Prostate gland (tissue), 2 donors: ENCODE results near the gene FTH1. TPM values are rescaled to one million over a fixed set of nuclear protein-coding genes. Genes with fewer than 3 reads are reported as not detected.

Experiments
- DNase-seq: peaks from one replicate; pipeline ENCODE4 v3.0.0-alpha.2; 2019; ENCODE audit warnings: low spot score
- H3K27ac ChIP-seq, 2 donors: fragments of 200-600 bp; sonication (generic); 2 replicates each; pipeline ENCODE4 v1.5.1; 2017 to 2019
- H3K27me3 ChIP-seq: fragments of 200-600 bp; sonication (generic); replicated peaks from 2 replicates; pipeline ENCODE4 v1.5.1; 2019; ENCODE audit not compliant: insufficient read depth
- H3K36me3 ChIP-seq, 2 donors: fragments of 200-600 bp; sonication (generic); 1 replicate in 1 of 2; 2 replicates in 1 of 2; pipeline versions ENCODE4 v1.5.1 to v1.8.1; 2017 to 2019
- H3K4me1 ChIP-seq: fragments of 200-600 bp; sonication (generic); replicated peaks from 2 replicates; pipeline ENCODE4 v1.5.1; 2019
- H3K4me3 ChIP-seq, 2 donors: fragments of 200-600 bp; sonication (generic); 2 replicates each; pipeline ENCODE4 v1.5.1; 2017 to 2019
- H3K9me3 ChIP-seq: fragments of 200-600 bp; sonication (generic); 2 replicates; pipeline ENCODE4 v1.5.1; 2017
- CTCF ChIP-seq, 4 experiments: fragments of 200-600 bp in 2 of 4; fragments of 450-650 bp in 2 of 4; sonication (generic) in 2 of 4; IDR thresholded peaks; 1 replicate in 3 of 4; 2 replicates in 1 of 4; pipeline ENCODE4 v1.5.1; 2016 to 2019; ENCODE audit warnings: antibody characterized with exemption in 4 of 4, mild to moderate bottlenecking in 2 of 4, moderate library complexity in 2 of 4
- POLR2A ChIP-seq: fragments of 450-650 bp; IDR thresholded peaks from one replicate; pipeline ENCODE4 v1.6.1; 2016; ENCODE audit warnings: antibody characterized with exemption, mild to moderate bottlenecking
- POLR2AphosphoS5 ChIP-seq: sonication (generic); formaldehyde crosslinking; IDR thresholded peaks from one replicate; pipeline ENCODE4 v1.6.1; 2017; ENCODE audit warnings: antibody characterized with exemption
- WGBS: methylation state at CpG from one replicate; pipeline ENCODE4 v1.1.5; 2018; 5-methylcytosine and 5-hydroxymethylcytosine counted together
- intact Hi-C: fragments of 100-400 bp; cut with DNase I; formaldehyde crosslinking; loops from one replicate; pipeline ENCODE4 v1.14.2; 2022
- total RNA-seq, 2 donors: library from RNA; depleted of rRNA; stranded (reverse); fragments of >200 nt; gene quantifications; one replicate each; pipeline ENCODE4 v1.1.0, GENCODE V29; 2016

Gene FTH1
- total RNA-seq, 2 donors from 2014 or later: 1,344 to 1,560 TPM

DNA sequence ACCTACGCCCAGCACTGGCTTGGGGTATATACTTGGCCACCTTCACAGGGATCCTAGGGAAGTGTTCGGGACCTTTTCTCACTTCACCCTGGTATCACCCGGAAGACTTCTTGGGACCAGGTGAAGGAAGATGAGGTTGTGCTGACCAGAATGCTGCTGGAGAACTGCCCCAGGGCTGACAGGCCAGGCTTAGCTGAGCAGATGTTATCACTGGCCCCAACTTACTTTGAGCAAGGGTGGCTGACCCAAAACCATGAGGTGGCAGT lies 4.5 kb downstream of the FTH1 start:
- intact Hi-C loops: no loop called here
- Histone ChIP-seq H3K27me3 (no peaks in the 10 kb centered on the region), H3K36me3 (peaks cover 3 to 7% of the 10 kb centered on the region in 2 donors), H3K4me3 (no peak overlapping the region), H3K4me1 (no peaks in the 10 kb centered on the region), H3K9me3 (no peaks in the 10 kb centered on the region), H3K27ac (peak overlapping the region; percentile 17 to 24)
- DNase-seq: no peak
- no peak for TF ChIP-seq POLR2AphosphoS5
- peak; percentile 5 for TF ChIP-seq POLR2A
- TF ChIP-seq CTCF (IDR thresholded peaks at IDR 0.05): no peak
- WGBS: 90% methylated on average over 3 of the region's 3 CpGs

DNA sequence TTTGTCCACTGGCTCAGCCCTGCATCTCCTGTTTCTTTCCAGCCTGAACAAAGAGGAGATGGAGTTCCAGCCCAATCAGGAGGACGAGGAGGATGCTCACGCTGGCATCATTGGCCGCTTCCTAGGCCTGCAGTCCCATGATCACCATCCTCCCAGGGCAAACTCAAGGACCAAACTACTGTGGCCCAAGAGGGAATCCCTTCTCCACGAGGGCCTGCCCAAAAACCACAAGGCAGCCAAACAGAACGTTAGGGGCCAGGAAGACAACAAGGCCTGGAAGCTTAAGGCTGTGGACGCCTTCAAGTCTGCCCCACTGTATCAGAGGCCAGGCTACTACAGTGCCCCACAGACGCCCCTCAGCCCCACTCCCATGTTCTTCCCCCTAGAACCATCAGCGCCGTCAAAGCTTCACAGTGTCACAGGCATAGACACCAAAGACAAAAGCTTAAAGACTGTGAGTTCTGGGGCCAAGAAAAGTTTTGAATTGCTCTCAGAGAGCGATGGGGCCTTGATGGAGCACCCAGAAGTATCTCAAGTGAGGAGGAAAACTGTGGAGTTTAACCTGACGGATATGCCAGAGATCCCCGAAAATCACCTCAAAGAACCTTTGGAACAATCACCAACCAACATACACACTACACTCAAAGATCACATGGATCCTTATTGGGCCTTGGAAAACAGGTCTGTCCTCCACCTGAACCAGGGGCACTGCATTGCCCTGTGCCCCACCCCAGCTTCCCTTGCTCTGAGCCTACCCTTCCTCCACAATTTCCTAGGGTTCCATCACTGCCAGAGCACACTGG lies 5.0 kb downstream of the FTH1 start:
- intact Hi-C loops: no loop called here
- no peaks in the 10 kb centered on the region for H3K9me3 ChIP-seq
- H3K4me3 ChIP-seq: no peak overlapping the region
- peaks cover 3 to 7% of the 10 kb centered on the region in 2 donors for H3K36me3 ChIP-seq
- DNase-seq: no peak
- H3K27me3 ChIP-seq: no peaks in the 10 kb centered on the region
- TF ChIP-seq CTCF (IDR thresholded peaks at IDR 0.05) (no peak), POLR2AphosphoS5 (no peak), POLR2A (no peak)
- H3K4me1 ChIP-seq: no peaks in the 10 kb centered on the region
- peak overlapping the region; percentile 17 to 24 for H3K27ac ChIP-seq
- 88% methylated on average over 12 of the region's 12 CpGs for WGBS

- 87% methylated on average over 8 of the region's 8 CpGs for WGBS
- intact Hi-C loops: no loop called here
- TF ChIP-seq POLR2A (no peak), POLR2AphosphoS5 (peak; percentile 28), CTCF (IDR thresholded peaks at IDR 0.05) (no peak)
- no peaks in the 10 kb centered on the region for H3K4me1 ChIP-seq
- H3K27me3 ChIP-seq: no peaks in the 10 kb centered on the region
- no peaks in the 10 kb centered on the region for H3K9me3 ChIP-seq
- H3K27ac ChIP-seq: peak overlapping the region in 1 of 2 donors; percentile 6
- H3K4me3 ChIP-seq: no peak overlapping the region
- H3K36me3 ChIP-seq: peaks cover 3 to 7% of the 10 kb centered on the region in 2 donors
- DNase-seq: no peak
Observed at GRCh38 chr11:61961570-61962212, 5.7 kb downstream of the FTH1 start.

DNA sequence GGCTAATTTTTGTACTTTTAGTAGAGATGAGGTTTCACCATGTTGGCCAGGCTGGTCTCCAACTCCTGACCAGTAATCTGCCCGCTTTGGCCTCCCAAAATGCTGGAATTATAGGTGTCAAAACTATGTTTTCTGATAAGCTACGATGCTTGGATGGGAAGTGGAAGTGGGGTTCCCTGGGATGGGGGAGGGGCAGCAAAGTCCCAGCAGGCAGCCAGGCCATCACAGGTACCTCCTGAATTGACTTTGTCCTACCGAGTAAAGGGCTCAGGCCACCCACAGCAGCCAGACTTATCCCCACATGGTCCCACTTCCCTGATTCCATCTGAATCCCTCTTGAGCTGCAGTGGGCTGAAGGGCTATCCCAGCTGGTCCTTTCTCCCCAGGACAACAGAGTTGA lies 6.9 kb downstream of the FTH1 start:
- no peak for TF ChIP-seq CTCF (IDR thresholded peaks at IDR 0.05)
- TF ChIP-seq POLR2A: no peak
- TF ChIP-seq POLR2AphosphoS5: no peak
- WGBS: 85% methylated on average over 3 of the region's 3 CpGs
- peaks cover 3 to 7% of the 10 kb centered on the region in 2 donors for H3K36me3 ChIP-seq
- H3K4me3 ChIP-seq: no peak overlapping the region
- no peak for DNase-seq
- H3K27me3 ChIP-seq: no peaks in the 10 kb centered on the region
- no peaks in the 10 kb centered on the region for H3K9me3 ChIP-seq
- intact Hi-C loops: no loop called here
- H3K27ac ChIP-seq: peak overlapping the region in 1 of 2 donors; percentile 30
- no peaks in the 10 kb centered on the region for H3K4me1 ChIP-seq

GRCh38 chr11:61959678-61960077 lies 7.8 kb downstream of the FTH1 start:
- Histone ChIP-seq H3K27ac (no peak overlapping the region), H3K27me3 (no peaks in the 10 kb centered on the region), H3K4me3 (no peak overlapping the region), H3K36me3 (peaks cover 0 to under 1% of the 10 kb centered on the region in 2 donors), H3K9me3 (no peaks in the 10 kb centered on the region), H3K4me1 (peaks cover 3% of the 10 kb centered on the region)
- 81% methylated on average over 6 of the region's 6 CpGs for WGBS
- no peak for TF ChIP-seq POLR2A
- no peak for TF ChIP-seq POLR2AphosphoS5
- no peak for TF ChIP-seq CTCF (IDR thresholded peaks at IDR 0.05)
- intact Hi-C loops: no loop called here
- DNase-seq: no peak
